Caco-2 (cell line): ENCODE measurements around the gene TINCR. TPM values are rescaled to one million over a fixed set of nuclear protein-coding genes. Genes with fewer than 3 reads are reported as not detected.
"Not testable (repeated sequence)": the region's sequence is repeated elsewhere in the genome, so short reads cannot be mapped to it uniquely, and the experiment has no call there.

Source experiments
- BruUV-seq: library from RNA; stranded (reverse); fragments of 400-500 nt; replicated peaks from 2 replicates; lab custom pipeline; 2021; lab: Mats Ljungman, UMichigan
- CTCF ChIA-PET: fragments of 300-600 bp; sonication (Branson Sonifier 250); formaldehyde crosslinking; loops from one replicate; lab custom pipeline; 2022; ENCODE audit warnings: antibody characterized with exemption; lab: Charles Lee
- POLR2A ChIA-PET: fragments of 300-600 bp; sonication (Branson Sonifier 250); formaldehyde crosslinking; loops from one replicate; lab custom pipeline; 2022; ENCODE audit warnings: antibody characterized with exemption; lab: Charles Lee
- DNase-seq, 2 experiments: peaks; one replicate each; pipeline versions ENCODE4 v3.0.0 to v3.0.0-alpha.2; 2020 to 2022
- H3K27me3 ChIP-seq: replicated peaks from 2 replicates; pipeline ENCODE4 v1.6.0; 2011; ENCODE audit warnings: low read length; ENCODE audit not compliant: control insufficient read depth, insufficient read depth
- H3K36me3 ChIP-seq: 2 replicates; pipeline ENCODE4 v1.5.1; 2011; ENCODE audit warnings: low read length; ENCODE audit not compliant: control insufficient read depth, insufficient read depth
- H3K4me1 ChIP-seq: fragments of 250-450 bp; sonication (Bioruptor Pico); 2 replicates; pipeline ENCODE4 v1.5.1; 2020; ENCODE audit warnings: mild to moderate bottlenecking
- H3K4me3 ChIP-seq: 2 replicates; pipeline ENCODE4 v1.5.1; 2011; ENCODE audit warnings: low read depth, mild to moderate bottlenecking, control low read depth, low read length
- H3K9me3 ChIP-seq: fragments of 250-450 bp; sonication (Bioruptor Pico); 2 replicates; pipeline ENCODE4 v1.5.1; 2020; ENCODE audit warnings: mild to moderate bottlenecking, moderate library complexity
- H3K27ac Mint-ChIP-seq: one replicate; pipeline ENCODE4 v1.8.0; 2022; ENCODE audit warnings: mixed read lengths; ENCODE audit not compliant: unreplicated experiment
- H3K27me3 Mint-ChIP-seq: one replicate; pipeline ENCODE4 v1.8.0; 2022; ENCODE audit warnings: mixed read lengths; ENCODE audit not compliant: insufficient read depth, unreplicated experiment
- H3K36me3 Mint-ChIP-seq: one replicate; pipeline ENCODE4 v1.8.0; 2022; ENCODE audit warnings: mild to moderate bottlenecking, mixed read lengths; ENCODE audit not compliant: insufficient read depth, unreplicated experiment
- H3K4me1 Mint-ChIP-seq: one replicate; pipeline ENCODE4 v1.8.0; 2022; ENCODE audit warnings: low read depth, mixed read lengths; ENCODE audit not compliant: unreplicated experiment
- H3K4me3 Mint-ChIP-seq: one replicate; pipeline ENCODE4 v1.8.0; 2022; ENCODE audit warnings: mild to moderate bottlenecking, moderate library complexity, mixed read lengths; ENCODE audit not compliant: unreplicated experiment
- H3K9me3 Mint-ChIP-seq: one replicate; pipeline ENCODE4 v1.8.0; 2022; ENCODE audit warnings: mixed read lengths; ENCODE audit not compliant: unreplicated experiment
- CTCF ChIP-seq, 2 experiments: fragments of 200-600 bp in 1 of 2; IDR thresholded peaks; 1 replicate in 1 of 2; 2 replicates in 1 of 2; pipeline versions ENCODE4 v1.5.1 to v1.8.0; 2011 to 2022; ENCODE audit warnings: antibody characterized with exemption in 1 of 2, control low read depth in 1 of 2, inconsistent platforms in 1 of 2, low read depth in 1 of 2, low read length in 1 of 2, mild to moderate bottlenecking in 1 of 2, moderate library complexity in 1 of 2; ENCODE audit not compliant: insufficient read depth in 1 of 2, severe bottlenecking in 1 of 2, unreplicated experiment in 1 of 2
- intact Hi-C: fragments of 100-400 bp; cut with micrococcal nuclease; formaldehyde crosslinking; loops from one replicate; pipeline ENCODE4 v1.10.0; 2022; ENCODE audit not compliant: unreplicated experiment
- total RNA-seq: library from RNA; stranded (reverse); gene quantifications from 2 replicates; pipeline ENCODE4 v1.2.3, GENCODE V29; 2022

Gene TINCR
- total RNA-seq, 1 experiment from 2014 or later, result 3.8 TPM

- H3K9me3 ChIP-seq, result no peaks in the 10 kb centered on the region
- no peak overlapping the region for H3K4me3 ChIP-seq
- no peak for TF ChIP-seq CTCF (IDR thresholded peaks at IDR 0.05; ENCODE audit: insufficient read depth in 1 of 2, low read depth in 1 of 2, low read length in 1 of 2, severe bottlenecking in 1 of 2, unreplicated experiment in 1 of 2)
- intact Hi-C loops, result no loop called here
- ChIA-PET POLR2A (interaction anchor here (0.5 kb wide), 1 partner anchor 46 kb away, joined by 3 read pairs; no protein-coding TSS in a partner anchor), CTCF (no interaction called here)
- Mint-ChIP-seq H3K9me3 (no peaks in the 10 kb centered on the region), H3K4me3 (no peak overlapping the region), H3K27ac (no peak overlapping the region), H3K27me3 (no peaks in the 10 kb centered on the region), H3K4me1 (no peaks in the 10 kb centered on the region), H3K36me3 (peaks cover 87% of the 10 kb centered on the region)
- no peaks in the 10 kb centered on the region for H3K4me1 ChIP-seq
- no peaks in the 10 kb centered on the region for H3K27me3 ChIP-seq
- BruUV-seq, result no TSS peak
- no peak for DNase-seq
- peaks cover 2% of the 10 kb centered on the region for H3K36me3 ChIP-seq
These were observed 45.4 kb upstream of the TINCR start for GRCh38 chr19:5612891-5613865.

GRCh38 chr19:5609881-5610448 is 42.2 kb upstream of the TINCR start:
- no peaks in the 10 kb centered on the region for H3K9me3 Mint-ChIP-seq
- Histone ChIP-seq H3K4me3 (no peak overlapping the region), H3K4me1 (no peaks in the 10 kb centered on the region), H3K27me3 (no peaks in the 10 kb centered on the region), H3K9me3 (no peaks in the 10 kb centered on the region), H3K36me3 (peaks cover 2% of the 10 kb centered on the region; the same call in 1 of the 2 replicates)
- no peak for DNase-seq
- ChIA-PET POLR2A (no interaction called here), CTCF (no interaction called here)
- H3K27ac Mint-ChIP-seq, result no peak overlapping the region
- no peaks in the 10 kb centered on the region for H3K27me3 Mint-ChIP-seq
- TF ChIP-seq CTCF (IDR thresholded peaks at IDR 0.05; ENCODE audit: insufficient read depth in 1 of 2, low read depth in 1 of 2, low read length in 1 of 2, severe bottlenecking in 1 of 2, unreplicated experiment in 1 of 2), result no peak
- H3K4me1 Mint-ChIP-seq, result no peaks in the 10 kb centered on the region
- H3K4me3 Mint-ChIP-seq, result no peak overlapping the region
- TSS peak; percentile 7 for BruUV-seq
- H3K36me3 Mint-ChIP-seq, result peaks cover 82% of the 10 kb centered on the region
- intact Hi-C loops, result no loop called here

- intact Hi-C loops, result not testable (repeated sequence)
These were observed 41.0 kb upstream of the TINCR start for GRCh38 chr19:5608766-5609165.

More at GRCh38 chr19:5608766-5609165, 41.0 kb upstream of the TINCR start:
- POLR2A ChIA-PET, H3K27ac Mint-ChIP-seq, H3K4me3 Mint-ChIP-seq, H3K4me1 ChIP-seq, H3K9me3 Mint-ChIP-seq, H3K36me3 ChIP-seq, BruUV-seq, H3K4me1 Mint-ChIP-seq, H3K9me3 ChIP-seq, CTCF ChIA-PET, H3K4me3 ChIP-seq, DNase-seq, H3K27me3 ChIP-seq, H3K27me3 Mint-ChIP-seq: not testable (repeated sequence)
- peaks cover 82% of the 10 kb centered on the region for H3K36me3 Mint-ChIP-seq
